ENCODE measurements around the gene PLAAT5. TPM values are rescaled to one million over a fixed set of nuclear protein-coding genes. Genes with fewer than 3 reads are reported as not detected.

Gene PLAAT5
- total RNA-seq, 1 experiment from 2014 or later = 2.3 TPM

DNA sequence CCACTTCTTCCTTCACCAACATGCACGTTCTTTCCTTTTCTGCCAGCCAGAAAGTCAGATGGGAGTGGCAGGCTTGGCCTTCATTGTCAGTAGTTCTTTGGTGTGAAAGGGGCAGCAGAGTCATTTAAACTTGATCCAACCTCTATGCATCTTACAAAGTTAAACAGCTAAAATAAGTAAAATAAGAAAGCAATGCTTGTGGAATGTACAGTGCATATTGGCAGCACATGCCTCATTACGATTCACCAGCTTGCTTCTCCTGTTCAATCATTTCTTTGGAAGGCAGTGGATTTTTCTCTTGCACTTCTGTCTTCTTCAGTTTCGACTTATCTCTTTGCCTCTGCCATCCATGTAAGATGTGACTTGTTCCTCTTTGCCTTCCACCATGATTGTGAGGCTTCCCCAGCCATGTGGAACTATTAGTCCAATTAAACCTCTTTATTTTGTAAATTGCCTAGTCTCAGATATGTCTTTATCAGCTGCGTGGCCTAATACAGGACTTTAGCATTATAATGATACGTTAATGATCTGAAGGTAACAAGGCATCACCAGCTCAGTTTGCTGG lies 29.7 kb upstream of the PLAAT5 start:
- intact Hi-C loops (cut with micrococcal nuclease; ENCODE audit: unreplicated experiment) = no loop called here
- H3K9me3 ChIP-seq = peaks cover 36% of the 10 kb centered on the region
- peaks cover 42% of the 10 kb centered on the region for H3K4me1 ChIP-seq
- CTCF ChIA-PET = interaction anchor here (1.1 kb wide), 1 partner anchor 13 kb away, joined by 4 read pairs; no protein-coding TSS in a partner anchor
- Mint-ChIP-seq H3K27ac (ENCODE audit: unreplicated experiment) (no peak overlapping the region), H3K4me1 (ENCODE audit: low read depth, unreplicated experiment) (peaks cover 18% of the 10 kb centered on the region), H3K36me3 (ENCODE audit: insufficient read depth, unreplicated experiment) (peaks cover 14% of the 10 kb centered on the region), H3K27me3 (ENCODE audit: insufficient read depth, unreplicated experiment) (no peaks in the 10 kb centered on the region), H3K4me3 (ENCODE audit: unreplicated experiment) (no peak overlapping the region), H3K9me3 (ENCODE audit: unreplicated experiment) (peaks cover 46% of the 10 kb centered on the region)
- no TSS peak for BruUV-seq (replicated peaks)
- DNase-seq = no peak
- TF ChIP-seq, protein P1, sequence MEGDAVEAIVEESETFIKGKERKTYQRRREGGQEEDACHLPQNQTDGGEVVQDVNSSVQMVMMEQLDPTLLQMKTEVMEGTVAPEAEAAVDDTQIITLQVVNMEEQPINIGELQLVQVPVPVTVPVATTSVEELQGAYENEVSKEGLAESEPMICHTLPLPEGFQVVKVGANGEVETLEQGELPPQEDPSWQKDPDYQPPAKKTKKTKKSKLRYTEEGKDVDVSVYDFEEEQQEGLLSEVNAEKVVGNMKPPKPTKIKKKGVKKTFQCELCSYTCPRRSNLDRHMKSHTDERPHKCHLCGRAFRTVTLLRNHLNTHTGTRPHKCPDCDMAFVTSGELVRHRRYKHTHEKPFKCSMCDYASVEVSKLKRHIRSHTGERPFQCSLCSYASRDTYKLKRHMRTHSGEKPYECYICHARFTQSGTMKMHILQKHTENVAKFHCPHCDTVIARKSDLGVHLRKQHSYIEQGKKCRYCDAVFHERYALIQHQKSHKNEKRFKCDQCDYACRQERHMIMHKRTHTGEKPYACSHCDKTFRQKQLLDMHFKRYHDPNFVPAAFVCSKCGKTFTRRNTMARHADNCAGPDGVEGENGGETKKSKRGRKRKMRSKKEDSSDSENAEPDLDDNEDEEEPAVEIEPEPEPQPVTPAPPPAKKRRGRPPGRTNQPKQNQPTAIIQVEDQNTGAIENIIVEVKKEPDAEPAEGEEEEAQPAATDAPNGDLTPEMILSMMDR (IDR thresholded peaks at IDR 0.05; ENCODE audit: insufficient read depth in 1 of 2, low read depth in 1 of 2, low read length in 1 of 2, severe bottlenecking in 1 of 2, unreplicated experiment in 1 of 2) = no peak
- H3K36me3 ChIP-seq (ENCODE audit: control insufficient read depth, insufficient read depth, low read length) = no peaks in the 10 kb centered on the region
- no peak overlapping the region for H3K4me3 ChIP-seq (ENCODE audit: low read depth, low read length)
- POLR2A ChIA-PET = interaction anchor here (0.5 kb wide), 1 partner anchor 54 kb away, joined by 4 read pairs; no protein-coding TSS in a partner anchor
- no peaks in the 10 kb centered on the region for H3K27me3 ChIP-seq (replicated peaks; ENCODE audit: control insufficient read depth, insufficient read depth, low read length)

DNA sequence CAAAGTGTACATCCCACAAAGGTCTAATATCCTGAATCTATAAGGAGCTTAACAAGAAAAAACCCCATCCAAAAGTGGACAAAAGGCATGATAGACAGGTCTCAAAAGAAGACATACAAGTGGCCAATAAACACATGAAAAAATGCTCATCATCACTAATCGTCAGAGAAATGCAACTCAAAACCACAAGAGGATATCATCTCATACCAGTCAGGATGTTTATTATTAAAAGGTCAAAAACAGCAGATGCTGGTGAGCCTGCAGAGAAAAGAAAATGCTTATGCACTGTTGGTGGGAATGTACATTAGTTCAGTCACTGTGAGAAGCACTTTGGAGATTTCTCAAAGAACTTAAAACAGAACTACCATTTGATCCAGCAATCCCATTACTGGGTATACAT lies 27.6 kb upstream of the PLAAT5 start:
- Histone ChIP-seq H3K27me3 (replicated peaks; ENCODE audit: control insufficient read depth, insufficient read depth, low read length) (no peaks in the 10 kb centered on the region), H3K4me3 (ENCODE audit: low read depth, low read length) (no peak overlapping the region), H3K9me3 (peaks cover 25% of the 10 kb centered on the region), H3K36me3 (ENCODE audit: control insufficient read depth, insufficient read depth, low read length) (no peaks in the 10 kb centered on the region), H3K4me1 (peaks cover 31% of the 10 kb centered on the region)
- DNase-seq = no peak
- ChIA-PET CTCF (no interaction called here), POLR2A (no interaction called here)
- intact Hi-C loops (cut with micrococcal nuclease; ENCODE audit: unreplicated experiment) = no loop called here
- Mint-ChIP-seq H3K27ac (ENCODE audit: unreplicated experiment) (no peak overlapping the region), H3K27me3 (ENCODE audit: insufficient read depth, unreplicated experiment) (no peaks in the 10 kb centered on the region), H3K4me1 (ENCODE audit: low read depth, unreplicated experiment) (peaks cover 18% of the 10 kb centered on the region), H3K4me3 (ENCODE audit: unreplicated experiment) (no peak overlapping the region), H3K36me3 (ENCODE audit: insufficient read depth, unreplicated experiment) (peaks cover 7% of the 10 kb centered on the region), H3K9me3 (ENCODE audit: unreplicated experiment) (peaks cover 42% of the 10 kb centered on the region)
- TF ChIP-seq, protein P1 (IDR thresholded peaks at IDR 0.05; ENCODE audit: insufficient read depth in 1 of 2, low read depth in 1 of 2, low read length in 1 of 2, severe bottlenecking in 1 of 2, unreplicated experiment in 1 of 2) = no peak
- no TSS peak for BruUV-seq (replicated peaks)

DNA sequence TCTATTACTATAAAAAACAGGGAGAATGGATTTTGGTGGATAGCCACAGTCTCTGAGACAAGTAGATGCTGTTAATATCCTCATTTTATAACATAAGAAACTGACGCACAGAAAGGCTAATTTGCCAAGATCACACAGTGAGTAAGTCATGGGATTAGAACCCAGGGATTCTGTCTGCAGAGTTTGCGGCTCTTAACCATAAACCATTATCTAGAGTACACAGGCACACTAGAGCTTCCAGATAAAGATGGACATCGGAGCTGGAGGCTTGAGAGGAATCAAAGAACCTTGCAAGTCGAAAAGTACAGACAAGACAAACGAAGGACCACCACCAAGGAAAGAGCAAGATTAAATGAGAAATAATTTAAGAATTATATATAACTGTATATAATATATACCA lies 26.2 kb upstream of the PLAAT5 start:
- Histone ChIP-seq H3K9me3 (peaks cover 13% of the 10 kb centered on the region), H3K4me1 (peaks cover 18% of the 10 kb centered on the region), H3K36me3 (ENCODE audit: control insufficient read depth, insufficient read depth, low read length) (no peaks in the 10 kb centered on the region), H3K4me3 (ENCODE audit: low read depth, low read length) (no peak overlapping the region), H3K27me3 (replicated peaks; ENCODE audit: control insufficient read depth, insufficient read depth, low read length) (no peaks in the 10 kb centered on the region)
- ChIA-PET CTCF (no interaction called here), POLR2A (no interaction called here)
- no peaks in the 10 kb centered on the region for H3K27me3 Mint-ChIP-seq (ENCODE audit: insufficient read depth, unreplicated experiment)
- no peaks in the 10 kb centered on the region for H3K36me3 Mint-ChIP-seq (ENCODE audit: insufficient read depth, unreplicated experiment)
- H3K4me1 Mint-ChIP-seq (ENCODE audit: low read depth, unreplicated experiment) = peaks cover 6% of the 10 kb centered on the region
- no peak overlapping the region for H3K27ac Mint-ChIP-seq (ENCODE audit: unreplicated experiment)
- no TSS peak for BruUV-seq (replicated peaks)
- TF ChIP-seq, protein P1 (IDR thresholded peaks at IDR 0.05; ENCODE audit: insufficient read depth in 1 of 2, low read depth in 1 of 2, low read length in 1 of 2, severe bottlenecking in 1 of 2, unreplicated experiment in 1 of 2) = no peak
- DNase-seq = no peak
- peaks cover 29% of the 10 kb centered on the region for H3K9me3 Mint-ChIP-seq (ENCODE audit: unreplicated experiment)
- H3K4me3 Mint-ChIP-seq (ENCODE audit: unreplicated experiment) = no peak overlapping the region
- intact Hi-C loops (cut with micrococcal nuclease; ENCODE audit: unreplicated experiment) = no loop called here
